IMR-90 (cell line): Measurements from ENCODE around the gene POLD4. TPM values are rescaled to one million over a fixed set of nuclear protein-coding genes. Genes with fewer than 3 reads are reported as not detected.
A peak's percentile ranks its signal among the peaks of the same experiment; 100 is the strongest.

Source experiments
- ATAC-seq: fragments of 200-7000 bp; cut with Tn5 transposase; 2 replicates; pipeline ENCODE4 v1.9.1; 2020; ENCODE audit warnings: low read depth, mild to moderate bottlenecking, moderate library complexity
- BruUV-seq: library from RNA; stranded (reverse); fragments of 400-500 nt; replicated peaks from 2 replicates; lab custom pipeline; 2021; lab: Mats Ljungman, UMichigan
- CTCF ChIA-PET: fragments of 300-600 bp; formaldehyde crosslinking; extraction: SDS; loops from one replicate; lab custom pipeline; 2021; ENCODE audit warnings: antibody characterized with exemption; lab: Yijun Ruan, JAX
- POLR2A ChIA-PET: fragments of 300-600 bp; sonication (Branson Sonifier 250); formaldehyde crosslinking; loops from one replicate; lab custom pipeline; 2022; ENCODE audit warnings: antibody characterized with exemption; ENCODE audit not compliant: unreplicated experiment; lab: Charles Lee
- DNase-seq: peaks from one replicate; pipeline ENCODE4 v3.0.0; 2013
- H2AFZ ChIP-seq: replicated peaks from 2 replicates; pipeline ENCODE3; 2013; ENCODE audit warnings: low read length, mild to moderate bottlenecking; ENCODE audit not compliant: poor library complexity
- H2AK5ac ChIP-seq: 2 replicates; pipeline ENCODE4 v1.6.1; 2013; ENCODE audit warnings: low read depth, low read length, inconsistent platforms
- H2AK9ac ChIP-seq: replicated peaks from 2 replicates; pipeline ENCODE3; 2013; ENCODE audit warnings: mild to moderate bottlenecking, low read depth, low read length, moderate library complexity; ENCODE audit not compliant: poor library complexity
- H2BK120ac ChIP-seq: 2 replicates; pipeline ENCODE4 v1.6.1; 2013; ENCODE audit warnings: low read depth, low read length, inconsistent platforms
- H2BK15ac ChIP-seq: 3 replicates; pipeline ENCODE4 v1.6.1; 2013; ENCODE audit warnings: low read depth, low read length, inconsistent platforms
- H2BK20ac ChIP-seq: 2 replicates; pipeline ENCODE4 v1.6.1; 2013; ENCODE audit warnings: low read depth, mild to moderate bottlenecking, inconsistent platforms, low read length, moderate library complexity
- H2BK5ac ChIP-seq: 2 replicates; pipeline ENCODE4 v1.6.1; 2013; ENCODE audit warnings: mild to moderate bottlenecking, low read depth, low read length, inconsistent platforms; ENCODE audit not compliant: poor library complexity, severe bottlenecking
- H3K14ac ChIP-seq: replicated peaks from 2 replicates; pipeline ENCODE4 v1.6.1; 2013; ENCODE audit warnings: low read depth, low read length, inconsistent platforms
- H3K18ac ChIP-seq: 2 replicates; pipeline ENCODE4 v1.6.1; 2013; ENCODE audit warnings: low read depth, low read length, control low read depth
- H3K23ac ChIP-seq: 2 replicates; pipeline ENCODE4 v1.6.1; 2013; ENCODE audit warnings: low read depth, low read length, inconsistent platforms
- H3K27ac ChIP-seq: 2 replicates; pipeline ENCODE4 v1.5.1; 2013; ENCODE audit warnings: mild to moderate bottlenecking, control low read depth, low read length; ENCODE audit not compliant: insufficient read depth
- H3K27me3 ChIP-seq: 2 replicates; pipeline ENCODE4 v1.6.1; 2013; ENCODE audit warnings: low read length; ENCODE audit not compliant: control insufficient read depth, insufficient read depth
- H3K36me3 ChIP-seq: 2 replicates; pipeline ENCODE4 v1.6.1; 2013; ENCODE audit warnings: low read length, mixed read lengths; ENCODE audit not compliant: control insufficient read depth, insufficient read depth
- H3K4ac ChIP-seq: 2 replicates; pipeline ENCODE4 v1.6.1; 2013; ENCODE audit warnings: low read depth, low read length, inconsistent platforms
- H3K4me1 ChIP-seq: 2 replicates; pipeline ENCODE4 v1.6.1; 2013; ENCODE audit warnings: low read length, mixed read lengths; ENCODE audit not compliant: control insufficient read depth, insufficient read depth
- H3K4me2 ChIP-seq: 2 replicates; pipeline ENCODE4 v1.6.1; 2013; ENCODE audit warnings: low read depth, mild to moderate bottlenecking, control low read depth, low read length, moderate library complexity
- H3K4me3 ChIP-seq: 2 replicates; pipeline ENCODE4 v1.5.1; 2013; ENCODE audit warnings: low read depth, mild to moderate bottlenecking, control low read depth, low read length, moderate library complexity; ENCODE audit not compliant: insufficient read depth
- H3K56ac ChIP-seq: 2 replicates; pipeline ENCODE4 v1.6.1; 2013; ENCODE audit warnings: low read length, inconsistent platforms; ENCODE audit not compliant: insufficient read depth; ENCODE audit errors: extremely low read depth
- H3K79me1 ChIP-seq, 2 experiments: 2 replicates each; pipeline ENCODE4 v1.6.1; 2013; ENCODE audit warnings: low read length in 2 of 2, inconsistent platforms in 1 of 2, low read depth in 1 of 2
- H3K9ac ChIP-seq: 2 replicates; pipeline ENCODE4 v1.6.1; 2013; ENCODE audit warnings: low read depth, low read length, control low read depth
- H3K9me1 ChIP-seq: 2 replicates; pipeline ENCODE4 v1.6.1; 2013; ENCODE audit warnings: low read length, inconsistent platforms; ENCODE audit not compliant: insufficient read depth
- H3K9me3 ChIP-seq: 2 replicates; pipeline ENCODE4 v1.6.1; 2013; ENCODE audit warnings: low read length; ENCODE audit not compliant: control insufficient read depth, insufficient read depth
- H4K20me1 ChIP-seq: 2 replicates; pipeline ENCODE4 v1.6.1; 2013; ENCODE audit warnings: low read length, inconsistent platforms; ENCODE audit not compliant: insufficient read depth
- H4K5ac ChIP-seq: 2 replicates; pipeline ENCODE4 v1.6.1; 2013; ENCODE audit warnings: mild to moderate bottlenecking, low read depth, low read length, control low read depth
- H4K8ac ChIP-seq, 2 experiments: 2 replicates each; pipeline ENCODE4 v1.6.1; 2013; ENCODE audit warnings: low read depth in 2 of 2, low read length in 2 of 2, control low read depth in 1 of 2, inconsistent platforms in 1 of 2
- H4K91ac ChIP-seq: 2 replicates; pipeline ENCODE4 v1.6.1; 2013; ENCODE audit warnings: low read depth, low read length, inconsistent platforms; ENCODE audit not compliant: insufficient read depth
- BHLHE40 ChIP-seq: fragments of 150-350 bp; IDR thresholded peaks from 2 replicates; pipeline ENCODE4 v1.6.1; 2016; ENCODE audit warnings: mild to moderate bottlenecking, low read depth, low read length
- CHD1 ChIP-seq: IDR thresholded peaks from 2 replicates; pipeline ENCODE4 v1.6.1; 2012; ENCODE audit warnings: low read depth, low read length, improper control_type of control experiment
- ELK1 ChIP-seq: fragments of 150-350 bp; IDR thresholded peaks from 2 replicates; pipeline ENCODE4 v1.6.1; 2016; ENCODE audit warnings: low read depth, mild to moderate bottlenecking, low read length, moderate library complexity, borderline replicate concordance
- FOS ChIP-seq: fragments of 150-350 bp; IDR thresholded peaks from 2 replicates; pipeline ENCODE4 v1.6.1; 2016; ENCODE audit warnings: low read depth, low read length
- MAFK ChIP-seq: IDR thresholded peaks from 2 replicates; pipeline ENCODE4 v1.6.1; 2012; ENCODE audit warnings: low read depth, low read length, improper control_type of control experiment
- MXI1 ChIP-seq: IDR thresholded peaks from 2 replicates; pipeline ENCODE4 v1.6.1; 2012; ENCODE audit warnings: low read depth, mild to moderate bottlenecking, low read length, moderate library complexity, borderline replicate concordance
- NFE2L2 ChIP-seq: fragments of 150-350 bp; IDR thresholded peaks from 2 replicates; pipeline ENCODE4 v1.6.1; 2016; ENCODE audit warnings: low read depth, mild to moderate bottlenecking, low read length
- RAD21 ChIP-seq: IDR thresholded peaks from 2 replicates; pipeline ENCODE4 v1.6.1; 2012; ENCODE audit warnings: low read length, improper control_type of control experiment
- RCOR1 ChIP-seq: IDR thresholded peaks from 2 replicates; pipeline ENCODE4 v1.6.1; 2012; ENCODE audit warnings: mild to moderate bottlenecking, low read length, improper control_type of control experiment; ENCODE audit not compliant: insufficient replicate concordance
- SMC3 ChIP-seq: fragments of 150-350 bp; IDR thresholded peaks from 2 replicates; pipeline ENCODE4 v1.6.1; 2016; ENCODE audit warnings: low read depth, mild to moderate bottlenecking, antibody characterized with exemption, low read length, moderate library complexity
- WGBS, 2 experiments: methylation state at CpG; one replicate each; pipeline versions ENCODE4 v1.1.5 to v1.1.7; 2013; ENCODE audit warnings: missing lambda C conversion rate in 2 of 2; ENCODE audit not compliant: insufficient read length in 1 of 2; ENCODE audit errors: extremely low coverage in 2 of 2; 5-methylcytosine and 5-hydroxymethylcytosine counted together
- dilution Hi-C: fragments of 300-500 bp; cut with HindIII; formaldehyde crosslinking; loops from one replicate; pipeline ENCODE4 v1.14.3; 2018; ENCODE audit warnings: low sequenced_read_pairs; ENCODE audit not compliant: unreplicated experiment
- in situ Hi-C: fragments of 300-500 bp; cut with MboI; formaldehyde crosslinking; loops from 3 replicates; pipeline ENCODE4 v1.14.3; 2019; ENCODE audit warnings: low sequenced_read_pairs, inconsistent platforms, mixed read lengths
- intact Hi-C: fragments of 100-400 bp; cut with micrococcal nuclease; formaldehyde crosslinking; loops from 2 replicates; pipeline ENCODE4 v1.10.0; 2022
- polyA plus RNA-seq, 3 experiments: library from polyadenylated mRNA; depleted of rRNA; stranded (reverse); fragments of >200 nt; gene quantifications; 2 replicates each; pipeline ENCODE4 v1.2.3, GENCODE V29; 2012; ENCODE audit warnings: low replicate concordance in 1 of 3
- total RNA-seq: library from RNA; depleted of rRNA; stranded (reverse); fragments of >200 nt; gene quantifications from 2 replicates; pipeline ENCODE4 v1.2.3, GENCODE V29; 2012
- TF ChIP-seq, protein P1 (sequence below): fragments of 150-350 bp; IDR thresholded peaks from 2 replicates; pipeline ENCODE4 v1.6.1; 2017; ENCODE audit warnings: mild to moderate bottlenecking, antibody characterized with exemption, low read length, low read depth

POLD4 gene
- total and polyA plus RNA-seq, 2 of the 4 experiments (the other 2 are of a cell fraction), result 46.4 to 133 TPM

DNA sequence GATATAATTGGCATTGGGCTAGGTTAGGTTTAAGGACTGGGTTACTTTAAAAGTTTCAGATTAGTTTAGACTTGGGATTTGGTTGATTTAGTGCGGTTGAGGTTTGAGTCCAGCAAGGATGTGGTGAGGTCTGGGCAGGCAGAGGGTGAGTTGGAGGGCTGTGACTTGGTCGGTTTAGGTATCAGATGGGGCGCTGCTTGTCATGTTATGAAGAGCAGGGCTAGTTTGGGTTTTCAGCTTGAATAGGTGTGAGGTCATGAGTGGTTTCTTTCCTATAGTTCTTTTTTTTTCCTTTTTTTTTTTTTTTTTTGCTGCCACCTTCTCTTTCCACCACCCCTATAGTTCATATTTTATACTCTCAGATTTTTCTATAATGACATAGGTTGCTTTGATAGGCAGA lies 15.3 kb upstream of the POLD4 start:
- H2BK120ac ChIP-seq, result peak overlapping the region; percentile 48; the same call in 1 of the 2 replicates
- intact Hi-C loops (no loop called here), dilution Hi-C loops (no loop called here), in situ Hi-C loops (no loop called here)
- peaks cover 5 to 79% of the 10 kb centered on the region in 2 experiments; a peak in 3 of 4 replicates for H3K79me1 ChIP-seq
- no peak overlapping the region for H3K56ac ChIP-seq
- no peaks in the 10 kb centered on the region for H3K27me3 ChIP-seq
- H2AK9ac ChIP-seq, result no peak overlapping the region
- WGBS, 2 experiments, result 100% methylated on average over 1 of the region's 3 CpGs; no CpG with 5 or more reads in 1 of the 2 experiments
- H2BK15ac ChIP-seq, result no peak overlapping the region; the same call in 2 of the 3 replicates
- no peak overlapping the region for H2BK5ac ChIP-seq
- H2AFZ ChIP-seq, result no peak overlapping the region
- POLR2A ChIA-PET, result no interaction called here
- H3K9me1 ChIP-seq, result peaks cover 48% of the 10 kb centered on the region
- H3K27ac ChIP-seq, result no peak overlapping the region
- H4K20me1 ChIP-seq, result peaks cover 67% of the 10 kb centered on the region
- no peak overlapping the region for H4K91ac ChIP-seq
- peaks cover 53% of the 10 kb centered on the region for H3K4me1 ChIP-seq
- no peak overlapping the region for H4K5ac ChIP-seq
- no peak overlapping the region for H3K4me2 ChIP-seq
- 0 out of 2 replicates have a peak overlapping the region, but pooled peaks have one; percentile 54 for H3K14ac ChIP-seq
- H2BK20ac ChIP-seq, result peak overlapping the region; percentile 80
- no peaks in the 10 kb centered on the region for H3K9me3 ChIP-seq
- no TSS peak for BruUV-seq
- CTCF ChIA-PET, result interaction anchor here (1.6 kb wide), 1 partner anchor 17 kb away, joined by 4 read pairs; no protein-coding TSS in a partner anchor
- peak overlapping the region; percentile 79 for H3K4ac ChIP-seq
- H3K18ac ChIP-seq, result no peak overlapping the region
- no peak overlapping the region for H3K4me3 ChIP-seq
- peak overlapping the region; percentile 57; the same call in 1 of the 2 replicates for H2AK5ac ChIP-seq
- H3K36me3 ChIP-seq, result peaks cover 26% of the 10 kb centered on the region
- peak overlapping the region; percentile 79; the same call in 1 of the 2 replicates for H3K23ac ChIP-seq
- no peak for DNase-seq
- no peak overlapping the region for H4K8ac ChIP-seq
- ATAC-seq, result no peak
- no peak overlapping the region for H3K9ac ChIP-seq
- TF ChIP-seq FOS (no peak), MXI1 (no peak), RAD21 (no peak), ELK1 (no peak), SMC3 (no peak), BHLHE40 (no peak), MAFK (no peak), NFE2L2 (no peak), CHD1 (no peak), RCOR1 (no peak)
- TF ChIP-seq, protein P1, sequence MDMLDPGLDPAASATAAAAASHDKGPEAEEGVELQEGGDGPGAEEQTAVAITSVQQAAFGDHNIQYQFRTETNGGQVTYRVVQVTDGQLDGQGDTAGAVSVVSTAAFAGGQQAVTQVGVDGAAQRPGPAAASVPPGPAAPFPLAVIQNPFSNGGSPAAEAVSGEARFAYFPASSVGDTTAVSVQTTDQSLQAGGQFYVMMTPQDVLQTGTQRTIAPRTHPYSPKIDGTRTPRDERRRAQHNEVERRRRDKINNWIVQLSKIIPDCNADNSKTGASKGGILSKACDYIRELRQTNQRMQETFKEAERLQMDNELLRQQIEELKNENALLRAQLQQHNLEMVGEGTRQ, result no peak
